ENCODE measurements around the gene RER1. TPM values are rescaled to one million over a fixed set of nuclear protein-coding genes. Genes with fewer than 3 reads are reported as not detected.

RER1 gene
- total RNA-seq, 1 donor from 2014 or later, result 197 TPM

- TF ChIP-seq CTCF (IDR thresholded peaks at IDR 0.05; ENCODE audit: insufficient read depth, low read depth, low read length), result no peak
- TF ChIP-seq EZH2 (IDR thresholded peaks at IDR 0.05; ENCODE audit: insufficient read depth, low read length), result no peak
- Histone ChIP-seq H3K4me1 (ENCODE audit: insufficient read depth, low read length) (no peaks in the 10 kb centered on the region), H3K79me2 (ENCODE audit: insufficient read depth, low read length) (no peaks in the 10 kb centered on the region), H3K9ac (ENCODE audit: low read length) (no peak overlapping the region), H3K36me3 (ENCODE audit: insufficient read depth, low read length) (no peaks in the 10 kb centered on the region), H3K27ac (ENCODE audit: low read depth, low read length) (no peak overlapping the region), H3K9me3 (ENCODE audit: insufficient read depth, low read depth, low read length) (no peaks in the 10 kb centered on the region), H3K4me3 (ENCODE audit: insufficient read depth, low read depth, low read length) (no peak overlapping the region), H3K27me3 (ENCODE audit: insufficient read depth, low read length) (no peaks in the 10 kb centered on the region), H4K20me1 (ENCODE audit: insufficient read depth, low read length) (no peaks in the 10 kb centered on the region), H3K4me2 (ENCODE audit: low read length) (no peak overlapping the region), H2AFZ (ENCODE audit: low read depth, low read length) (no peak overlapping the region)
- H3K27ac Mint-ChIP-seq (ENCODE audit: unreplicated experiment), result no peak overlapping the region
- H3K27me3 Mint-ChIP-seq (ENCODE audit: low read depth, unreplicated experiment), result peaks cover 2% of the 10 kb centered on the region
- no peak for DNase-seq (ENCODE audit: low read depth)
- no peak overlapping the region for H3K4me3 Mint-ChIP-seq (ENCODE audit: unreplicated experiment)
- FAIRE-seq, result no peak
- no peaks in the 10 kb centered on the region for H3K36me3 Mint-ChIP-seq (ENCODE audit: low read depth, unreplicated experiment)
- no peaks in the 10 kb centered on the region for H3K9me3 Mint-ChIP-seq (ENCODE audit: unreplicated experiment)
- no peaks in the 10 kb centered on the region for H3K4me1 Mint-ChIP-seq (ENCODE audit: low read depth, unreplicated experiment)
Observed at GRCh38 chr1:2375923-2376260, 15.7 kb upstream of the RER1 start.

GRCh38 chr1:2376261-2376741, 15.3 kb upstream of the RER1 start:
- H3K4me1 ChIP-seq (ENCODE audit: insufficient read depth, low read length), result no peaks in the 10 kb centered on the region
- H3K4me2 ChIP-seq (ENCODE audit: low read length), result no peak overlapping the region
- no peak overlapping the region for H2AFZ ChIP-seq (ENCODE audit: low read depth, low read length)
- no peaks in the 10 kb centered on the region for H3K4me1 Mint-ChIP-seq (ENCODE audit: low read depth, unreplicated experiment)
- no peak overlapping the region for H3K4me3 ChIP-seq (ENCODE audit: insufficient read depth, low read depth, low read length)
- no peaks in the 10 kb centered on the region for H3K9me3 ChIP-seq (ENCODE audit: insufficient read depth, low read depth, low read length)
- FAIRE-seq (no peak), DNase-seq (ENCODE audit: low read depth) (no peak)
- no peaks in the 10 kb centered on the region for H3K36me3 Mint-ChIP-seq (ENCODE audit: low read depth, unreplicated experiment)
- no peak overlapping the region for H3K9ac ChIP-seq (ENCODE audit: low read length)
- H3K27me3 ChIP-seq (ENCODE audit: insufficient read depth, low read length), result no peaks in the 10 kb centered on the region
- no peaks in the 10 kb centered on the region for H3K36me3 ChIP-seq (ENCODE audit: insufficient read depth, low read length)
- no peak overlapping the region for H3K27ac ChIP-seq (ENCODE audit: low read depth, low read length)
- no peak overlapping the region for H3K27ac Mint-ChIP-seq (ENCODE audit: unreplicated experiment)
- no peaks in the 10 kb centered on the region for H4K20me1 ChIP-seq (ENCODE audit: insufficient read depth, low read length)
- H3K4me3 Mint-ChIP-seq (ENCODE audit: unreplicated experiment), result no peak overlapping the region
- peaks cover 2% of the 10 kb centered on the region for H3K27me3 Mint-ChIP-seq (ENCODE audit: low read depth, unreplicated experiment)
- no peaks in the 10 kb centered on the region for H3K79me2 ChIP-seq (ENCODE audit: insufficient read depth, low read length)
- no peaks in the 10 kb centered on the region for H3K9me3 Mint-ChIP-seq (ENCODE audit: unreplicated experiment)
- TF ChIP-seq EZH2 (IDR thresholded peaks at IDR 0.05; ENCODE audit: insufficient read depth, low read length) (no peak), CTCF (IDR thresholded peaks at IDR 0.05; ENCODE audit: insufficient read depth, low read depth, low read length) (no peak)

DNA sequence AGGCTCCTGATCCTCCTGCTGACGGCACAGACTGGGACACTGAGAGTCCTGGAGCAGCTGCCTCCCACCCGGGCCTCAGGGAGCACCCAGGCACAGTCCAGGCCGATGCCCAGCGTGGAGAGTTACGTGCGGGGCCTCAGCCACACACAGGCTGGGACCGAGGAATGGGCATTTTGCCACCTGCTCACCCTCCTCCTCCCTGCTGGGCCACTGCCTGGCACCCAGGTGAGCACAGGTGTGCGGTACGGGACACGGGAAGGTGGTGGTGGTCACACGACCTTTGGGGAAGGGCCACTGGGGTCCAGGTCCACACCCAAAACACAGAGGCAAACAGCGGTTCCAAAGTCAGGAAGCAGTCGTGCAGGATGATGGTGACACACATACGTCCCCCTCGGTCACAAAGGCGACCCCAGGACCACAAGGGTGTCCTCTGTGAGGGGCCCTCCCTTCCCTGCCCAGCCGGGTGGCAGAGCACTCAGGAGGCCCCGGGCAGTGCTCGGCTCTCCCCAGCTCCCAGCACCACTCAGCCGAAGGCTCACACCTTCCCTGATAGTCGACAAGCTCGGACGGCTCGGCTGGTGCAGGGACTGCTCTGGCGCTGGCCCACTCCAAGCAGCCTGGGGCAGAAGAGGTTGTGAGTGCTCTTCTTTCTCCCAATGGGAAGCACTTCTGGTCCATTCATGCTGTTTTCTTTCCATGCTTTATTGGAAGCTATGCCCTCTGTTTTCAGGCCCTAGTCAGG, 14.5 kb upstream of the RER1 start:
- H3K9me3 Mint-ChIP-seq (ENCODE audit: unreplicated experiment), result no peaks in the 10 kb centered on the region
- H3K27me3 Mint-ChIP-seq (ENCODE audit: low read depth, unreplicated experiment), result peaks cover 2% of the 10 kb centered on the region
- H3K27ac Mint-ChIP-seq (ENCODE audit: unreplicated experiment), result no peak overlapping the region
- no peaks in the 10 kb centered on the region for H3K27me3 ChIP-seq (ENCODE audit: insufficient read depth, low read length)
- H3K79me2 ChIP-seq (ENCODE audit: insufficient read depth, low read length), result no peaks in the 10 kb centered on the region
- no peak overlapping the region for H3K27ac ChIP-seq (ENCODE audit: low read depth, low read length)
- no peak for DNase-seq (ENCODE audit: low read depth)
- no peaks in the 10 kb centered on the region for H4K20me1 ChIP-seq (ENCODE audit: insufficient read depth, low read length)
- no peaks in the 10 kb centered on the region for H3K36me3 ChIP-seq (ENCODE audit: insufficient read depth, low read length)
- TF ChIP-seq CTCF (IDR thresholded peaks at IDR 0.05; ENCODE audit: insufficient read depth, low read depth, low read length) (no peak), EZH2 (IDR thresholded peaks at IDR 0.05; ENCODE audit: insufficient read depth, low read length) (no peak)
- no peaks in the 10 kb centered on the region for H3K4me1 ChIP-seq (ENCODE audit: insufficient read depth, low read length)
- H2AFZ ChIP-seq (ENCODE audit: low read depth, low read length), result no peak overlapping the region
- H3K9ac ChIP-seq (ENCODE audit: low read length), result no peak overlapping the region
- no peak overlapping the region for H3K4me2 ChIP-seq (ENCODE audit: low read length)
- no peaks in the 10 kb centered on the region for H3K36me3 Mint-ChIP-seq (ENCODE audit: low read depth, unreplicated experiment)
- H3K4me1 Mint-ChIP-seq (ENCODE audit: low read depth, unreplicated experiment), result no peaks in the 10 kb centered on the region
- H3K4me3 ChIP-seq (ENCODE audit: insufficient read depth, low read depth, low read length), result no peak overlapping the region
- H3K9me3 ChIP-seq (ENCODE audit: insufficient read depth, low read depth, low read length), result no peaks in the 10 kb centered on the region
- FAIRE-seq, result no peak
- no peak overlapping the region for H3K4me3 Mint-ChIP-seq (ENCODE audit: unreplicated experiment)
